ENCODE data around the gene PTPRN2.

DNA sequence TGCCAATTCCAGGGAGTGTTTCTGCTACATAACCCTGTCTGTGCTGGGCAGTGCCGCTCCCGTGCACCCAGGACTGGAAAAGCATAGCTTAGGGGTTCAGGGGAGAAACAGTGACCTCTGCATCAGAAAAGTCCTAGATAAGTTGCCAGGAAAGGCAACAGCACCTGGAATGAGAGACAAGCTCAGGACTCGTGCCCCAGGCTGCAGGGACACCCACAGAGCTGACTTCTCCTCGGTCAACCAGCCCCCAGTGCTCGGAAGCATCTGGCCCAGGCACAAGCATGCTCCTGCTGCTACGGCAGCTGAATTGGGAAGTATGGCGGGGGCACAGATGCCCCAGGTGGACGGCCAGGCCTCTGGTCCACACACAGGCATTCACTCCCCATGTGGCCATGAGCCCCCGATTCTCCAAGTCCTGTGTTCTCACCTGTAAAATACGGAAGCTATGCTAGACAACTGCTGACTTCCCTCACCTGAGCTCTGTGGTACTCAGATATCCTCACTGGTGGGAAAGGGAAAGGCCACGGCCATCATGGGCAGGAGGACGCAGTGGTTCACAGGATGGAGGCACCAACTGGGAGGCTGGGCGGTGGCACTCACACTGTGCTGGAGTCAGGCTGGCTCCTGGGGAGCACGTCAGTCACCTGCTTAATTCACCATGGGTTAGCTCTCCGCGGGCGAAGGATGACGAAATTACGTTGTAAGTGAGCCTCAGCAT lies 220.5 kb downstream of the PTPRN2 start:
- TF ChIP-seq POLR2AphosphoS5 (IDR thresholded peaks at IDR 0.05) (no peak), EP300 (IDR thresholded peaks at IDR 0.05) (no peak), POLR2A (IDR thresholded peaks at IDR 0.05) (no peak)
- TF ChIP-seq, protein P1, sequence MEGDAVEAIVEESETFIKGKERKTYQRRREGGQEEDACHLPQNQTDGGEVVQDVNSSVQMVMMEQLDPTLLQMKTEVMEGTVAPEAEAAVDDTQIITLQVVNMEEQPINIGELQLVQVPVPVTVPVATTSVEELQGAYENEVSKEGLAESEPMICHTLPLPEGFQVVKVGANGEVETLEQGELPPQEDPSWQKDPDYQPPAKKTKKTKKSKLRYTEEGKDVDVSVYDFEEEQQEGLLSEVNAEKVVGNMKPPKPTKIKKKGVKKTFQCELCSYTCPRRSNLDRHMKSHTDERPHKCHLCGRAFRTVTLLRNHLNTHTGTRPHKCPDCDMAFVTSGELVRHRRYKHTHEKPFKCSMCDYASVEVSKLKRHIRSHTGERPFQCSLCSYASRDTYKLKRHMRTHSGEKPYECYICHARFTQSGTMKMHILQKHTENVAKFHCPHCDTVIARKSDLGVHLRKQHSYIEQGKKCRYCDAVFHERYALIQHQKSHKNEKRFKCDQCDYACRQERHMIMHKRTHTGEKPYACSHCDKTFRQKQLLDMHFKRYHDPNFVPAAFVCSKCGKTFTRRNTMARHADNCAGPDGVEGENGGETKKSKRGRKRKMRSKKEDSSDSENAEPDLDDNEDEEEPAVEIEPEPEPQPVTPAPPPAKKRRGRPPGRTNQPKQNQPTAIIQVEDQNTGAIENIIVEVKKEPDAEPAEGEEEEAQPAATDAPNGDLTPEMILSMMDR (IDR thresholded peaks at IDR 0.05), result no peak
